SIG-M5 treated with dmso at 0.1 percent for 504 hours (cell line): ENCODE data around the gene RWDD2A.
"Not testable (repeated sequence)": the region's sequence is repeated elsewhere in the genome, so short reads cannot be mapped to it uniquely, and the experiment has no call there.

ENCODE experiments used
- DNase-seq: peaks from one replicate; lab custom pipeline; 2025; ENCODE audit not compliant: unreplicated experiment; lab: John Stamatoyannopoulos, UW

The RWDD2A gene

DNA sequence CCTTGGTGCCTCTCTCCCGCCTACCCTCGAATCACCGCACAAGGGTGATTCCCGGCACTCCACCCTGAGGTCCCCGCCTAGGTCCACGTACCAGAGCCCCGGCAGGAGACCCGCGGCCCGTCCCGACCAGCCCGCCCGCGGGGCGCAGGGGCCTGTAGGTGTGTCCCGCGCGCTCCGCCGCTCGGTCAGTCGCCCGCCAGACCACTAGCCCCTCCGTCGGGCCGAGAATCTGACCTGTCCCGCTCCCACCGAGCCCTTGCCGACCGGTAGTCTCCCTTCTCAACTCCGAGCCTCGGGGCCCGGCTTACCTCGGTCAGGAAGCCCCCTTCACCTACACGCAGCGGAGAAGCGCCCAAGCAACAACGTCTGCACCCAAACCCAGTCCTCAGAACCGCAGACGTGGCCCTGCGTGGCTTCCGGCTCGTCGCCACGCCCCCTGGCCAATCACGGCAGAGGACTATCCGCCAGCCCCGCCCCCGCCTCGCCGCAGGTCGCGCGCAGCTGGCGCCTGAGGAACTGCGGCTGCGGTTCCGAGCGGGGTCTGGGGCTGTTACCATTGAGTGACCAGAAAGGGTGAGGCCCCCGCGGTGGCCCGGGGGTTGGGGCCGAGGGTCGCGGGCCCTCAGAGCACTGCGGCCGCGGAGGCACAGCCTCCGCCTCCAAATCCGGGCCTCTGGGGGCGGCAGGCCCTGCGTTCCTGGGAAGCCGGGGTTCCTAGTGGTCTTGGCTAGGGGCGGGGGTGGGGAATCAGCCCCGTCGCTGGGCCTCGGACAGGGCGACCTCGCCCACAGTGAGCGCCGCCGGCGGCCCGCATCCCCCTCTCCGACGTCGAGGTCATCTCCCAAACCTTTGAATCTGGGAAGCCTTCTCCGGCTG is at the start of gene RWDD2A, which contains the start of gene PGM3:
TSS of gene RWDD2A (plus strand) at position 487 of the 876 bp plus-strand sequence. CDS start 1,095 bp downstream, outside the sequence.
TSS of gene PGM3 (minus strand) at position 395 of the 876 bp plus-strand sequence. CDS start 2,253 bp downstream, outside the sequence.
- peak; percentile 76 for DNase-seq

DNA sequence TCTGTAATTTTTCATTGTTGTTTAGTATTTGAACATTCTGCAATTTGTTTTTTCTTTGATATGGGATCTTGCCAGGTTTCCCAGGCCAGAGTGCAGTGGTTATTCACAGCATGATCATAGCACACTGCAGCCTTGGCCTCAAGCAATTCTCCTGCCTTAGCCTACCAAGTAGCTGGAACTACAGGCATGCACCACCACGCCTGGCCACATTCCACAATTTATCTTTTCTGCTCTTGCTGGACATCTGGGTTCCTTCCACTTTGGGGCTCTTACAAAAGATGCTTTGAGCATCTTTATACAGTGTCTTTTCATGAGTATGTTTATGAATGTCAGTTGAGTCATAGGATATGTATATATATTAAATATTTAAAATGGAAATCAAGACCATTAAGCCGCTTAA is 42.0 kb upstream of the RWDD2A start:
- no peak for DNase-seq

DNA sequence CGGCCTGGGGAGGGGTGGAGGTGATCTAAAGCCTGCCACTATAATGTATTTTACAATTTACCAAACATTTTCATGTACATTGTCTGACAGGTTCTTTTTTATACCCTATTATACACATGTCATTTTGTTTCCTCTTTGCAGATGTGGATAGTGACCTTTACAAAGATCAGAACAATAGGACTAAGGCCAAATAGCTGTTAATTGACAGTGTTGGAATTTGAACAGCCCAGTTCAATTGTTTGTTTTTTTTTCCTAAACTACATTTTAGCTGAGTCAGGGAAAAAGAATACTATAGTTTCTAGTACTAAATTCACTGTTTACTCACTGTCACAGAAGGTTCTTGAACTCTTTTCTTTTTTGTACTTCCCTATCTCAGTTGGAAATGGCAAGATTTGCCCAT is 40.2 kb upstream of the RWDD2A start:
- DNase-seq, result no peak

DNA sequence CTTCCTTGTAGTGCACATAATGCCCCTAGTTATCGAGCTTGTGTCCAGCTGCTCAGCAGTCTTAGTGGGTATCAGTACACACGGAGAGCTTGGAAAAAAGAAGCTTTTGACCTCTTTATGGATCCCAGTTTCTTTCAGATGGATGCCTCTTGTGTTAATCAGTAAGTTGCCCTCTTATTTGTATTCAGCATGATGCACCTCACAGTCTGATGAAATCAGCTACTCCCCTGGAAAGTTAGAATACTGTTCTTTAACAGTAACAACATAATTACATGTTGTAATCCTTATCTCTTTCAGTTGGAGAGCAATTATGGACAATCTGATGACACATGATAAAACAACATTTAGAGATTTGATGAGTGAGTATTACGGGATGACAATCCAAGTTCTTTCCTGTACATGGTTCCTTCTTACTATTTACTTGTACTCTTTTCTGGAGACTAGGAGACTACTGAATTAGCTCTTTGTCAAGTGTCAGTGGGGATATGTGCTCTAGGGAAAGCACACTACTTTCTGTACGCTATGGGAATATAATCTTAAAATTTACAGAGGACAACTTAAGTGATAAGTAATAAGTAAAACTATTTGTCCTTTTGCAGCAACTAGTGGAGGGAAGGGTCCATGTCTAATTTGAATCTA is 39.2 kb upstream of the RWDD2A start:
- DNase-seq, result no peak

DNA sequence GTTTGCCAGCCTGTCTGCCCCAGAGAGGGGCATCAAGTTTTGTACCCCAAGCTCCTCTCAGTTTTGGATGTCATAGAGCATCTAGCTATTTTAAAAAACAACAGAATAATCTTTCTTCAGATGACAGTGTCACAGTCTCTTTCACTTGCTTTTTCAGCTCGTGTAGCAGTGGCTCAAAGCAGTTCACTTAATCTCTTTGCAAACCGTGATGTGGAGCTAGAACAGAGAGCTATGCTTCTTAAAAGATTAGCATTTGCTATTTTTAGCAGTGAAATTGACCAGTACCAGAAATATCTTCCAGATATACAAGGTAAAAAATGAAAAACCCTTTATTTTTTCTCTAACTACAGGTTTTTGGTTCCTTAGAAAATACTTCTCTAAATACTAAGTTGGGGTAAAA is 37.4 kb upstream of the RWDD2A start:
- DNase-seq, result no peak

DNA sequence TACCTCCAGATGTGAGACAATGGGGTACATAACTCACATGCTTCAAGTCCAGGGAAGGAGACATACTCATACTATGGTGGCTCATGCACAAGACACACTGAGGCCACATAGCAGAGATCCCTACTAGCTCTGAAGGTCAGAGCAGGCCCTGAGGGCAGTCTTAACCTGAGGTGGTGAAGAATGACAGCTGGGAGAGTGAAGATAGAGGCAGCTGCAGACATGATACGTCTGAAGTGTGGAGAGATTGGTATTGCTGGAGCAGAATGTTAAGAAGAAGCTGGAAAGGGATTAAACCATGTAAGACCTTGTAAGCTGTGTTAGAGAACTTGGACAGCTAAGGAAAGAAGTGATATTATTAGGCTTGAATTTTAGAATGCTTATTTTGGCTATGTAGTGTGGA is 33.0 kb upstream of the RWDD2A start:
- no peak for DNase-seq

DNA sequence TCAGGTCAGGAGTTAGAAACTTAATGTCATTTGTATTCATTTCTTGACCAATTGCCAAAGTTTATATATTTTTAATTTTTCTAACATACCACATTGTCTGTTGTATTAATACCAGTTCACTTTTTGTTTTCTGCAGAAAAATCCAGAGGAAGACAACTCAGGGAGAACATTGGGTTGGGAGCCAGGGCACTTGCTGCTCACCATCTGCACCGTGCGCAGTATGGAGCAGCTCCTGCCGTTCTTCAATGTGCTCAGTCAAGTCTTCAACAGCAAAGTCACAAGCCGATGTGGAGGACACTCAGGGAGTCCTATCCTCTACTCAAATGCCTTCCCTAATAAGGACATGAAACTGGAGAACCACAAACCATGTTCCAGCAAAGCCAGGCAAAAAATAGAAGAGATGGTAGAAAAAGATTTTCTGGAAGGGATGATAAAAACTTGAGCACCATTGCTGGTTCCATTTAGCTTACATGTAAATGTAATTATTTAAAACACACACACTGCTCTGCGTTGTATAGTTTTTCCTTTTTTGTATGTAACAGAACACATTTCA is 25.4 kb upstream of the RWDD2A start:
- DNase-seq, result no peak

DNA sequence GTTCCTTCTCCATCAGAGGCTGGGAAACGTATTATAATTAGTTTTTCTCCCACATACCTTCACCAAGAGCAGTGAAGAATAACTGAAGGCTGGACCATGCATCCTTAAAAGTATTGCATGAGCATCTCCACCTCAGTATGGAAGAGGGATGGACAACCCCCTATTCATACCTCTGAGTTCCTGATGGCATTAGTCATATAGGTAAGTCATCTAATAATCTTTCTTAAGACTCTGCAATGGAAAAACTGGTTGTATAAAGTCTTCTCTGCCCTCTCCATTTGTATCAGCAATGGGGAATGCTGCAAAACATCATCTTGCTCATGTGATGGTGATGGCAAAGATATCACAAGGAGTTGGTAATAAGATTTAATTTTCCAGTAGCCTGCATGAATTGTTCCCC is 24.6 kb upstream of the RWDD2A start:
- no peak for DNase-seq

DNA sequence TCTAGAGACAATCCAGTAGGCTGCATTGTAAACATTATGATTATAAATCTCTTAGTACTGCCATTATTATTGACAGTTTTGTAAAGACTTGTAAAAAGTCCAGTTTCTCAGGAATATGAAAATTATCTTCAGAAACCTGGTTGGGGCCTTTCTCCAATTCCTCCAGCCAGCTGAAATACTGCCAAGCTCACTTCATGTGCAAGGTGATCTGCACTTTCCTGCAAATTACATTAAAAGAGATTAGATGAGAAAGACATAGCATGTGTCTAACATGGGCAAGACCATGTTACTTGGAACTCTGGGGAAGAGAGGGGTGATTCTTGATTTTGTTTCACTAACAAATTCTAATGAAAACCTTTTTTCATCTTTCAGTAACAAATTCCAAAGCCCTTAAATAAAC is 24.1 kb upstream of the RWDD2A start:
- no peak for DNase-seq

DNA sequence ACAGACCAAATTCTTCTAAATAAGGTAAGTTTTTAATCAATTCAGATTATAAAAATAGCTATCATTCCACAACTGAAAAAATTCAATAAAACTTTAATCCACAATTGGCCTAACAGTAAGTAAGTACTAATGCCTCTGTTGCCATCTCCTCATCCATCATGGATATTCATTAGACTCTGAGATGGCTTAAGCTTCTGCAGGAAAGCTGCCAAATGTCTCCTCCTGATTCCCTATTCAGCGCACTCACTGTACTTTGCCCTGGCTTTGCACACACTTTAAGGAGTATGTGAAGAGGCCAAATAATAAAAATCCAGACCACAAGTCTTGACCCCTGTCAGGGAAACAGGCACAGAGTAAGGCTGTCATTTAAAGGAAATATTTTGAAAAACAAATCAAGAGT is 23.6 kb upstream of the RWDD2A start:
- DNase-seq, result no peak

DNA sequence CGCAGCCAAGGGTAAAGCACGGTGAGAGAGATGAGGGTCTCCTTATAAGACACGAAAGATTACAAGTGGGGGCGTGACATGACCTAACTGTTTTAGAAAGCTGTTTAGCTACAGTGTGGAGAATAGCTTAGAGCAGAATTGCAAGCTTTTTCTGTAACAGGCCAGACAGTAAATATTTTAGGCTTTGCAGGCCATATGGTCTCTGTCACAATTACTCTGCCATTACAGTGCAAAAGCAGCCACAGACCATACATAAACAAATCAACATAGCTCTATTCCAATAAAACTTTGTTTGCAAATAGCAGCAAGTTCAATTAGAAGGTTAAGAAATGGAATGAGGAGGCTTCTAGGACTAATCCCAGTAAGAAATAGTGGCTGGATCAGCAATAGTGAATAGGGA is 16.9 kb upstream of the RWDD2A start:
- DNase-seq, result no peak

DNA sequence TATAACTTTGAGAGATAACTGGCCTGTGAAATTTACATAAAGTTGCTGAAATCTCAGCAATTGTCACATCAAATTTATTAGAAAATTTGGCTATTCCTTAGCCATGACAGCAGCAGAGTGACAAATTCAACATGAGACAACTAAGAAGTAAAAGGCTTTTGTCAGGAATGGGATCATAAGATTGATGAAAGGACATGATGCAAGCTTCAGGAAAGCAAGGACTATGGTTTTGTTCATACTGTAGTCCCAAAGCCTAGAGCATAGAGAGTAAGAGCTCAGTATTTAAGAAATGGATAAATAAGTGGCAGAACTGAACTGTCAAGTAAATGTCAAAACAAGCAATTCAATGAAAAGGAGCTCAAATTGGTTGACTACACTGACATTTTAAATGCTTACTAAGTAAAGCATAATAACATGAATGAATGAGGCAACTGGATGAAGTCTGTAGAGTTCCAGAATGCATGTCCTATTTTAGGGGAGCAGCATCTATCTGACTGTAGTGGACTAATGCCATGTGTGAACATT is 12.7 kb upstream of the RWDD2A start:
- no peak for DNase-seq

DNA sequence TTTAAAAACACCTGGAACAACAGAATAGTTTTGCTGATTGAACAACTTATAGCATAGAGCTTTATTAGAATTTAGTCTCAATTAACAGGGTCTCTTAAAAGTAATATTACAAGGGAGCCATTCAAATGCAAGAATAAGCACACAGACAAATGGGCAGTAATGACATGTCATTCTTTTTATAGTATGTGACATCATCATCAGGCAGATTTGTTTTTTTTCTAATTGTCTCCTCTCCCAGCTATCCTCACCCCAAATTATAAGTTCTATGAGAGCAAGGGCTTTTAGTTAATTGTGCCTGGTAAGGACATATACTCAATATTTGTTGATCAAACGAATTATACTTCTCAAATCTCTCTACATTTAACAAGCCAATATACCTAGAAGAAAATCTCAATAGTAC is 11.0 kb upstream of the RWDD2A start:
- DNase-seq, result no peak

DNA sequence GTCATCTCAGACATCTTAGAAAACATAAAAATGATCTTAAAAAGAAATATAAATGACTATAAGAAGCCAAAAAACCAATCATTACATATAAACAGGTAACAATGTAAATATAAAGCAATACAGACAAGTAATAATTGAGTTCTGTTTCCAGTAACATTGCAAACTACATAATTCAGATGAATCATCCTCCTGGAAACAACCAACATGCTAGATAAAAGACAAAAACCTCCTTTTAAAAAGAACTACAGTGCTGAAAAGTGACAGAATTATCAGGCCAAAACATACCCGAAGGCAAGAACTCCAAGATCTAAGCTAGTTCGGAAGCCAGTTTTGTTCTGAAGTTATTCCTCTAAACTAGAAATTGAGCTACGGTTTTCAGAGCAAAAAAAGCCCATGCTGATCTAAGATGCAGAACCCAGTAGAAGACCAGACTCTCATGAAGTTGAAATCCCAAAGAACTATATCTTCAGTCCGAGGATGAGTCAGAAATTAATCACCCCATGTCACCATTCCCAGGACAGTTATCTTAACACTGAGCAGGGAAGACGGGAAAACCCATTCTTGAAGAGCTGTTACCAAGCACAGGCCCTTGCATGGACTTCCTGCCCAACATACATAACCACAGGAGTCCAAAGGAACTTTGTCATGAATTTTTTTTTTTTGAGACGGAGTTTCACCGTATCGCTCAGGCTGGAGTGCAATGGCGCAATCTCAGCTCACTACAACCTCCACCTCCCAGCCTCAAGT is 9.9 kb upstream of the RWDD2A start:
- DNase-seq, result no peak

DNA sequence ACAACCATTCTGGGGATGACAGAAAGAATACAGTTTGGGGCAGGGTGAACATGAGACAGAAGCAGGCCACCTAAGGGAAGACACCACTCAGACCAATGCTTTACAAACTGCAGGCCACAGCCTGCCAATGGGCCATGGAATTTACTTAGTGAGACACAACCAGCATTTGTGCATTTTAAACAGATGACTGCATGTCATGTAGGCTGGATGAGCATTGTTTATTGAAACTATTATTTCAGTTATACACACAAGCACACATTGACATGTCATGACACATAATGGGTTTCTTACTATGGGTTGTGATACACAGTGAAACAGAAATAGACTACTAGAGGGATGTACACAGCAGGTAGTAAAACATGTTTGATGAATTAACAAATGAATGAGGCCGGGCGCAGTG is 8.1 kb upstream of the RWDD2A start:
- no peak for DNase-seq

DNA sequence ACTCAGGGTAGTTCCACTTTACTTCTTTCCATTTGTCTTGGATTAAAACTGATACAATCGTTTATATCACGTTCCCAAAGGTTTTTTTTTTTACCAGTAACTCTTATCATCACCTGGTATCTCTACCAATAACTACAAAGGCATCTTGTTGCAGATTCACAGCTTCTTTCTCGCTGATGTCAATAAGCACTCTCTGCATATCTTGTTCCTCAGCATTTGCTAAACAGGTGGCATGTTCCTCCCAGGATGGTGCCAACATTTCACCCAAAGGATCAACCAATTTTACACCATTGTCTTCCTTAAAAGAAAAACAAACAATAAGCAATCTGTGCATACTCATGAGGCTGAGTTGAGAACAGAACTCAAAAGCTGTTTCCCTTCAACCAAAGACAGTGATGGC is 4.7 kb upstream of the RWDD2A start:
- DNase-seq, result no peak

DNA sequence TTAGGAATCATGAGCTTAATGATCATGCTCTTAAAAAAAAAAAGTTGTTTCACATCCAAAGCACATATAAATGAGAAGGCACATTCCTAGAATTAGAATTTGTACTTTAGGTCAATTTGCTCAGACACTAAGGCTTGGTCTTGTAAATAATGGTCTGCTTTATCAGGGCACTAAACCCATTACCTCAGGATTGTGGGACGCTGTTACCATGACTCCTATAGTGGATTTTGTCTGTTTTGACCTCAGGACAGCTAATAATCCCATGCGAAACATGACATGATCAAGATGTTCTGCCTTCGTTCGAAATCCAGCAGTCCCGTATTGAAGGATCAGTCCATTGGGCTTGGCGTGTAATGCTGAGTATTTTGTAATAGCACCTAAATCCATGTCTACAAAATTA is 2.5 kb upstream of the RWDD2A start:
- DNase-seq, result no peak

DNA sequence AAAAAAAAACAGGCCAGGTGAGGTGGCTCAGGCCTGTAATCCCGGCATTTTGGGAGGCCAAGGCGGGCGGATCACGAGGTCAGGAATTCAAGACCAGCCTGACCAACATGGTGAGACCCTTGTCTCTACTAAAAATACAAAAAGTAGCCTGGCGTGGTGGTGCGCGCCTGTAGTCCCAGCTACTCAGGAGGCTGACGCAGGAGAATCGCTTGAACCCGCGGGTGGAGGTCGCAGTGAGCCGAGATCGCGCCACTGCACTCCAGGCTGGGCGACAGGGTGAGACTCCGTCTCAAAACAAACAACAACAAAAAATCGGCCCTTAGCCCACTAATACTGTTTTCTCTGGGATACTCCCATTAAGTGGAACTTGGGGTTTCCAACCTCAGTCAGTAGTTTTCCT is 1.2 kb upstream of the RWDD2A start:
- not testable (repeated sequence) for DNase-seq

DNA sequence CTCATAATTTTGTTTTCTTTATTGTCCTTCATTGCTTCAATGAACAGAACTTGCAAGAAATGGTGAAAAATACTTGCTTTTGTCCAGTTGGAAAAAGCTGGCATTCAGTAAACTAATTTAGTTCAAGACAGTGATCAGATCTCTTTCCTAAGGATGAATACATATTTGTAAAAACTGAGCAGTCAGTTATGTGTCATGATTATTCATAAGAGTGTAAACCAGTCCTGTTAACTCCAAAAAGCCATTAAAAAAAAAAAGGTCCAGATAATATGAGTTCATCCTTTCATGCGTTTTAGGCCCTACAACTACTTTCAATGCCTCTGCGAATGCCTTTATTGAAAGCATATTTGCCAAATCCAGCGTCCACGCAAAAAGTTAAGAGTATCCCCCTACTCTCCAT is 701 bp upstream of the RWDD2A start:
- no peak for DNase-seq

DNA sequence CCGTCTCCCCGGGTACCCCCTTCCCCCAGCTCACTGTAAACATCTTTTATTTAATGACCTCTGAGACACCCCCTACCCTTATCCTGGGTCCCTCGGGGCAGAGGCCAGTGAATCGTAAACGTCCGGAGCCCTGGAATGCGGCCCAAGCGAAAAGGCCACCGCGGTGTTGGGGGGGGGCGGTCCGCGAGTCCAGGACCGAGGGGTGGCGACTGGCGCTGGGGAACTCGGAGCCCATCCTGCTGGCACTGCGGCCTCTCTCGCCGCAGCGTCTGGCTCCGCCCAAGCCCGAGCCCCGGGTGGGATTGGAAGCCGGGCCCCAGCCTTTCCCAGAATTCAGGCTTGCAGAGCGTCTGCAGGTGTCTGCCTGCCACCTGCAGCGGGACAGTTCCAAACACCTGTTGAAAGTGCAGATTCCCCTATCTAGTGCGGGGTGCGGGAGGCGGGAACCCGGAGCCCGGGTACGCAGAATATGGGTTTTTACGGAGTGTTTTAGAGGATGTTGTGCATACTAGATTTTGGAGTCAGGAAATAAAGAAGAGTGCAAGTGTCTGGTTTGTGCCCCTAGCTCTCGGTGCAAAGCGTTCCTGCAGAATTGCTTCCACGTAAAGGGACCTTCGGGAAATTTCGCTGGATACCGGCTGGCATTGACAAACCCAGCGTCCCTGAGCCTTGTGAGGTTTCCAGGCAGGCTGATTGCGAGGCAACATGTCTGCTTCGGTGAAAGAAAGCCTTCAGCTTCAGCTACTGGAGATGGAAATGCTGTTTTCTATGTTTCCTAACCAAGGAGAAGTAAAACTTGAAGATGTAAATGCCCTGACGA is 800 bp downstream of the RWDD2A start:
- DNase-seq, result no peak
